Ovary (tissue), 3 donors: ENCODE results near the gene PLK1.

ENCODE experiments used
- CTCF ChIP-seq, 3 donors: fragments of 450-650 bp in 2 of 3; fragments of 200-600 bp in 1 of 3; IDR thresholded peaks; one replicate each; pipeline versions ENCODE4 v1.5.1 to v1.8.0; 2016 to 2022; ENCODE audit warnings: antibody characterized with exemption in 3 of 3, mild to moderate bottlenecking in 1 of 3
- POLR2A ChIP-seq: fragments of 450-650 bp; IDR thresholded peaks from one replicate; pipeline ENCODE4 v1.6.1; 2017; ENCODE audit warnings: antibody characterized with exemption, mild to moderate bottlenecking, moderate library complexity
- donor health status: DM: no; HTN: no; CAD: no.

DNA sequence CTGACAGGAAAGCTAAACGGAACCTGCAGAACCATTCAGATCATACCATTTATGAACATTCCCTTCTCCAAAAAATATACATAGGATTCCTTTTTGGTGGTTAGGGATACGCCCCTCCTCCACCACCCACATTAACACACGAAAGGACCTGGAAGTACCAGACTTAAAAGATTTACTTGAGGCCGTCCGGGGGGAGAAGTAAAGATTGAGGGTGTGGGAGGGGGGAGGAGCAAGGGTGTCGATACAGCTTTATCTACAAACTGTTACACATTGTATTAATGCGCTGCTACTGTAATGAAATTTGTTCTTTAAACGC lies 38.1 kb upstream of the PLK1 start:
- TF ChIP-seq CTCF (IDR thresholded peaks at IDR 0.05) (no peak), POLR2A (no peak)
